GM18499 (cell line): ENCODE data around the gene EPHB2.
"Not testable (repeated sequence)": the region's sequence is repeated elsewhere in the genome, so short reads cannot be mapped to it uniquely, and the experiment has no call there.

Source experiments
- ATAC-seq: cut with Tn5 transposase; IDR thresholded peaks from one replicate; pipeline ENCODE4 v1.9.1; 2021; ENCODE audit warnings: moderate number of reproducible peaks; ENCODE audit not compliant: insufficient read depth, unreplicated experiment

EPHB2 gene

DNA sequence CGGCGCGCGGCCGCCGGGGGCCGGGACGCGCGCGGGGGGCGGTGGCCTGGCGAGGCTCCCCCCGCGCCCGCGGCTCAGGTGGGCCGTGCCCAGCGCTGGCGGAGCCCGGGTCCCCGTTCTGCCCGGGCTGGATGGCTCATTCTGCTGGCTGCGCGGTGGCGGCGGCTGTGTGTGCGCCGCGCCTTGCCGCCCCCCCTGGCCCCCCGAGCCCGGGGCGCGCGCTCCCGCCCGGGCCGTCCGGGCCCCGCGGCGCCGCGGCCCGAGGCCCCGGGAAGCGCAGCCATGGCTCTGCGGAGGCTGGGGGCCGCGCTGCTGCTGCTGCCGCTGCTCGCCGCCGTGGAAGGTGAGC is at the start of gene EPHB2:
EPHB2 (plus strand) TSS at position 139 of the 349 bp plus-strand sequence; CDS start at position 283, 144 bp downstream.
- no peak for ATAC-seq

DNA sequence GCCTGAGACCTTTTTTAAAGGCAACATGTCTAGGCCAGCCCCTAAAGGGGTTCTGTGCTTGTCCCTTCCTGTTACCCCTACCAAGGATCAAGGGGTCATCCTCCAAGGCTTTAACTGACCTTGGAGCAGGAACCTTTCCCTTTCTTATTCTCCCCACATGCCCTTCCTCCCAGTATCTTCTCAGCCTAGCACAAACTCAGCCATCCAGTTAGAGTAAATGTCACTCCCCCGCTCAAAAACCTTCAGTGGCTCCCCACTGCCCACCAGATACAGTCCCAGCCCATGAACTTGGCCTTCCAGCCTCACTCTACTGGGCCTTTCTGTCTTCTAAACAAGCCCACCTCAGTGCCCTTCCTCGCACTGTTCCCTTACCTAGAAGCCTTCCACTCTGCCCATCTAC is 48.8 kb upstream of the EPHB2 start:
- ATAC-seq = no peak

GRCh38 chr1:22662318-22662717 is 48.3 kb upstream of the EPHB2 start:
- no peak for ATAC-seq

DNA sequence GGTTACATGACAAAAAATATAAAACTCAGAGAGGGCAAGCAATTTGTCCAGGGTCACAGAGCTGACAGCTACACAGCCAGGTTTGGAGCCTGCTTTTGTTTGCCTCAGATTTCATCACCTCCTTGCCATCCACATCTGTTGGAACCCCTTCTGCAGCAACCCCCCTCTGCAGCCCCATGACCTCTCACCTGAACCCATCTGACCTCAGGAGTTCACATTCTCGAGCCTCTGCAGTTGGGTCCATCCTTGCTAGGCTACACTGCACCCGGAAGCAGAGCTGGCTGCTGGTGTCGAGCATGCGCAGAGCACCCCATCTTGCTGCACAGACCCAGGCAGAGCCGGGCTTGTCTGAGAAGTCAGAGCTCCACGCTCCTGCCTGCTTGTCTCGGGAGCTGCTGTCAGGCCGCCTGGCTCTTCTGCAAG is 47.6 kb upstream of the EPHB2 start:
- ATAC-seq = no peak

DNA sequence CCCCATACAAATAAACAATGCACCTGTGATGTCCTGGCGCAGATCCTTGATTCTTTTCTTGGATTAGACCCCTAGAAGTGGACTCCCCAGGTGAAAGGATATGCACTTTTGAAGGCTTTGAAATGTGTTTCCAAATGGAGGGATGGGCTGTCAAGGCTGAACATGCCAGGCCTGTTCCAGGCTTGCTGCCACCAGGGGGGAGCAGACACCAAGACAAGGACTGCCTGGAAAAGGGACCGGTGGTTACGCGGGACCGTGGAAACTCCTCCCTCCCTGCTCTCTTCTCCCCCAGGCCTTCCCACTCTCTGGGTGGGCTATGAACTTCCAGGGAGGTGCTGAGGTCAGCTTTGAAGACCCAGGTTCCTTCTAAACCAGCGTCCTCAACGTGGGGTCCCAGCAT is 44.9 kb upstream of the EPHB2 start:
- no peak for ATAC-seq

- ATAC-seq = no peak
Measured at GRCh38 chr1:22666412-22666811, 44.2 kb upstream of the EPHB2 start.

DNA sequence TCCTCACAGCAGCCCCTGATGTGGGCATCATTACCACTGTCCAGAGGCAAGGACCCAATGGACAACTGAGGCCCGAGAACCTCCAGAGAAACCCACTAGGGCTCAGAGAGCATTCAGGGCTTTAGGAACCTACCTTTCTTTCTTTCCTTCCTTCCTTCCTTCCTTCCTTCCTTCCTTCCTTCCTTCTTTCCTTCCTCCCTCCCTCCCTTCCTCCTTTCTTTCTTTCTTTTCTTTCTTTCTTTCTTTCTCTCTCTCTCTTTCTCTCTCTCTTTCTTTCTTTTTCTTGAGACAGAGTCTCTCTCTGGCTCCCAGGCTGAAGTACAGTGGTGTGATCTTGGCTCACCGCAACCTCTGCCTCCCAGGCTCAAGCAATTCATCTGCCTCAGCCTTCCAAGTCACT is 41.8 kb upstream of the EPHB2 start:
- ATAC-seq = not testable (repeated sequence)

DNA sequence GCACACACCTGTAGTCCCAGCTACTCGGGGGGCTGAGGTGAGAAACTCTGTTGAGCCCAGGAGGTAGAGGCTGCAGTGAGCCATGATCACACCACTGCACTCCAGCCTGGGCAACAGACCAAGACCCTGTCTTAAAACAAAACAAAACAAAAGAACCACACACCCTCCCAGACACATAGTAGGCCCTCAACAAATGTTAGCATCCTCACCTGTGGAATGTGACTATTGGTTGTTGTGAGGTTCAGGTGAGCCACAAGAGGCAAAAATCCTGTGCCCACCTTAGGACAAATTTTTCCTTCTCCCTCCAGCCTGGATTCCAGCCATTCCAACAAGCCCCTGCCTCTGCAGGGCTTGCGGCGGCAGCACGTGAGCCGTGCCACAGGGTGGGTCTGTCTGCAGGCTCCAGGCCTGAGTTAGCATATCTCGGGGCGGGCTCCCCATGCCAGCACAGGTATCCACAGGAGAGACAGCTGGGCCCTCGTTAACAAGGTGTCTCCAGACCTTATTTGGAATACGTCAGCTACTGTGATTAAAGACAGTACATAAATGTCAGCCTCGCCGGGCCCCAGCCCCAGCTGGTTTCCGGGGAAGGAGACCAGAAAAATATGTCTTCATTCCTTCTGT is 40.2 kb upstream of the EPHB2 start:
- no peak for ATAC-seq

DNA sequence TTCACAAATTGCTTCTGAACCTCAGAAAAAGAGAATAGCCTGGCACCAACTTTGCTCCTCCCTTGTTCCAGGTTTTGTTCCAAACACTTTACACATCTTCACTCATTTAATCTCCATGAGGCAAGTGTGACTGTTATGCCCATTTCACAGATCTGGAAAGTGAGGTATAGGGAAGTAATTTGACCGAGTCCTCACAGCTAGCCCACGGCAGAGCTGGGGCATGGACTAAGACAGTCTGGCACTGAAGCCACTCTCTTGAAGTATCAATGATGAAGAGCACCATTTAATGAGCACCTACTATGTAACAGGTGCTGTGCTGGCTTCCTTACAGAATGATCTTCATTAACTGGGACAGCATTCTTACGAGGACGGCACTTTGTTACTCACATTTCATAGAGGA is 38.6 kb upstream of the EPHB2 start:
- ATAC-seq = no peak

GRCh38 chr1:22673486-22674409 is 36.9 kb upstream of the EPHB2 start:
- no peak for ATAC-seq

- ATAC-seq = no peak
Measured at GRCh38 chr1:22674410-22674749, 36.3 kb upstream of the EPHB2 start.

GRCh38 chr1:22676151-22676550 is 34.5 kb upstream of the EPHB2 start:
- not testable (repeated sequence) for ATAC-seq

DNA sequence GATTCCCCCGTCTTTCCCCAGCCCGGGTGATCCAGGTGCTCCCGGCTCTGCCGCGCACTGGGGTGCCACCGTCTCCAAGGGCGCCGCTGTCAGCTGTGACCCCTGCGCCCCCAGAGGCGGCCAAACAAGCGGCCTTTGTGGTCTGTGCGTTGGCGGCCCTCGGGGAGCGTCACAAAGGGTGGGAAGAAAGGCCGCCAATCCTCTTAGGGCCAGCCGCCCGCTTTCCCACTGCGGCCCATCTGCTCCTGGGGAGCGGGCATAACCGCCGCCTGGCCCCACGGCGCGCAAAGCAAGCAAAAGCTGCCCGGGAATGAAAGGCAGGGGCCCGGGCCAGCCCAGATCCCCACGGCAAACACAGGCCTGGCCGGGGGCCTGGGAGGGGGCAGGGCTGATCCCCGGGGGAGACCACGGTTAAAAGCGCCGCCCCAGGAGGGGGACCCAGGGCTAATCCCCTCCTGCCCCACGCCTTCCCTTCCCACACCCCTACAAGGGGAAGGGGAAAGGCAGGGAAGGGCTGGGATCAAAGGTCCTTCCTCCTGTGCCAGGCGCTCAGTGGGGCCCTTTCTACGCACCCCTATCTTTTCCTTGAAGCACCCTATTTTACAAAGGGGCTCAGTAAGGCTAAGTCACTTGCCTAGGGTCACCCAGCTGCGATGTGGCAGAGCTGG is 33.6 kb upstream of the EPHB2 start:
- no peak for ATAC-seq

- ATAC-seq = no peak
Measured at GRCh38 chr1:22677931-22678896, 32.4 kb upstream of the EPHB2 start.

DNA sequence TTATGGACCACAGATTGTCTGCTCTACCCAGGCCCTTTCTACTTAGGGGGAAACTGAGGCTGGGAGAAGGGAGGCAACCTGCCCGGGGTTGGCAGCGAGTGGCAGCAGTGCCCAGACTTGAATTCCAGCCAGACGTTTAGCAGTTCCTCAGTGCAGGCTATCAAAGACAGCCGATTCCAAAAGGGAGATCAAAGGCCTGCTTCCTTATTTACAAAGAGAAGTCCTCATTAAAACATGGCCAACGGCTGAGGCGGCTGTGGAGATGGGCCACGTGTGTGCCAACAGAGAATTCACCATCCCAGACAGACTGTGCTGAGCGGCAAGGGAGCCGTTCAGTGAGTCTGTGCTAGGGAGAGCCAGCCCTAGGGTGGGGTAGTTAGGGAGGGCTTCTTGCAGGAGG is 29.9 kb upstream of the EPHB2 start:
- no peak for ATAC-seq

GRCh38 chr1:22681556-22682276 is 28.9 kb upstream of the EPHB2 start:
- no peak for ATAC-seq

- no peak for ATAC-seq
Measured at GRCh38 chr1:22683547-22683946, 27.1 kb upstream of the EPHB2 start.

GRCh38 chr1:22685591-22686059 is 25.0 kb upstream of the EPHB2 start:
- ATAC-seq = no peak

DNA sequence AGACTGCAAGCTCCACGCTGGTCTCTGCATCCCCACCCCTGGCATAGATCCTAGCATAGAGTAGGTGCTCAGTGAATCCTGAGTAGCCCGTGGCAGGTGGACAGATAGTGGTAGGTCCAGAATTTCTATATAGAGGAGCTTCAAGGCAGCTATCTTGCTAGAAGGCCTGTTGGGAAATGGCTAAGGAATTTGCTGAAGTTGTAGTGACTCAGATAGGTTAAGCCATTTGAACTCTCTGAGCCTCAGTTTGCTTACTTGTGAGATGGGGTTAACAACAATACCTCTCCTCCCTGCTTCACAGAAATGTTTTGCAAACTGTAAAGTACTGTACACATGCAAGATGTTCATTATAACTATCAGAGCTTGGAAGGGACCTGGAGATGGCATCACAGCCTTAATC is 23.4 kb upstream of the EPHB2 start:
- ATAC-seq = no peak
